HG02840 (cell line): ENCODE results near the gene CACNA1E.

ENCODE experiments used
- ATAC-seq: cut with Tn5 transposase; IDR thresholded peaks from one replicate; pipeline ENCODE4 v1.9.1; 2021; ENCODE audit warnings: mild to moderate bottlenecking, moderate library complexity, moderate number of reproducible peaks; ENCODE audit not compliant: unreplicated experiment, low FRiP score

Gene CACNA1E

GRCh38 chr1:181623850-181624249 is 140.5 kb downstream of the CACNA1E start:
- ATAC-seq, result no peak

DNA sequence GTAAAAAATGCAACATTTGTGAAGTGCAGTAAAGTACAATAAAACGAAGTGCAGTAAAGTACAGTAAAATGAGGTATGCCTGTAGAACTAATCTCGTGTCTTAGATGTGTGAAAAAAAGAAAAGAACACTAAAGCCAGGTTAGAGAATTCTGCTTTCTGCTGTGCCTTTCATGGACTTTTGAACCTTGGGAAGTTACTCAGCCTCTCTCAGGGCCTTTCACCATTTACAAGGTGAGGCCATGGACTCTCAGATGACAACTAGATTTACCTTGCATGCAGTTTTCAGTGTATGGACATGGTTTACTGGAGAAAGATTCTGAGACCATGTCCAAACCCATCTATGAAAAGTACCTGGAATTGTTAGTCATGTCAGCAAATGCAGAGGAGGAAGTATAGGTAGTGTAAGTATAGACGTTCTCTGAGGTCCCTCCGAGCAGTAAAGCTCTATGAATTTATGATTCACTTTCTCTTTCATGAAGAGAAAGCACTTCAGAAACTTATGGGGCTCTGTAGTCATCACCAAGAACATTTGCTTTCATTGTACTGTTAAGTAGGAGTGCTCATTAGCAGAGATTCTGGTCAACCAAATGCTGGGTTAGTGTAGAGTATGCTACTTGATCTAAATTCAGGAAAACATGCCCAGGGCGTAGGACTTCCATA is 143.1 kb downstream of the CACNA1E start:
- ATAC-seq, result no peak

- ATAC-seq, result no peak
These were observed 147.1 kb downstream of the CACNA1E start for GRCh38 chr1:181630398-181630797.

DNA sequence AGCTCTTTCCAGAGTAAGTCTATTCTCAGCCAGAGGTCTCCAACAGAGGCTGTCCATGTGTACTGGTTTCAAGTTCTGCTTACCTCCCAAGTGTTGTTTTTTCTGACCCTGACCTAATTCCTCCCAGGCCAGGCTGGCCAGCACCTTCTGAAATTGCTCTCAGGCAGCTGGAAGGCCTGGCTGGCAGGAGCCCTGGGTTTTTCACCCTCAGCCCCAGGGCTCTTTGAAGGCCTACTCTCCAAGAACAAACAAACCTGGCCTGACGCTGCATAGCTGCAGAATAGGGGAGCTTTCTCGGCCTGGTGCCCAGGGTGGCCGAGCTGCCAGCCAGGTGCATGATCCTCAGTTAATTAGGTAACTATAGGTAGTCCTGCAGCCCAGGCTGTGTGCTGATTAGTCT is 147.5 kb downstream of the CACNA1E start:
- ATAC-seq, result no peak

DNA sequence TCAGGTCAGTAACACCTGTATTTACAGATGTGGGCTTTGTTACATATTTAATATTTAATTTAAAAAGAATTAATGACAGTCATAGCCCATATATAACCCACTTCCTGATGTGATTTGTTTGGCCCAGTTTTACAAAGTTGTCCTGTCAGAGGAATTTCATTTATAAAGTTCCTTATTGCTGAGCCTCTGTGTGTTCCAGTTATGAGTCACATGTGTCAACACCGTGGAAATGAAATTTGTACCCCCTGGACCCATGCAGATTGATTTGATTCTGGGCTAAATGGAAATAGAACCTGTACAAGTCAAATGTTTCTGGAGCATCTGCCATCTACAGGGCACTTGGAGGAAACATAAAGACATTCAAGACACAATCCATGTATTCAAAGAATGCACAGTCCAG is 149.2 kb downstream of the CACNA1E start:
- no peak for ATAC-seq

DNA sequence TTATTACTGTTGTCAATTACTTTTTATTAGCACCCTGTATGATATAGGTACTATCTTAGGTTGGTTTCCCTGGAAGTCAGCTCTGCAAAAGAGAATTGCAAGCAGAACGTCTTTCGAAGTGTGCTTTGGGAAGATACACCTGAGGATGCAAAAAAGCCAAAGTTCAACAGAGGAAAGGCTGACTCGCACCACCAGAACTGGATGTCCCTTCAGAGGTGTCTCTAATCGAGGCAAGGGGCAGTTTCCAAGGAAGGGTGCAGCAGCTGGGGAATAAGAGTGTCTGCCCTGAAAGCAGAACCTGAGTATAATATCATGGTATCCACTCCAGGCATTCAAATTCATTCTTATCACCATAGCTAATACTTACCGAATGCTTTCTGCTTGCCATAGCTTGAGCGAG is 149.6 kb downstream of the CACNA1E start:
- ATAC-seq, result no peak

DNA sequence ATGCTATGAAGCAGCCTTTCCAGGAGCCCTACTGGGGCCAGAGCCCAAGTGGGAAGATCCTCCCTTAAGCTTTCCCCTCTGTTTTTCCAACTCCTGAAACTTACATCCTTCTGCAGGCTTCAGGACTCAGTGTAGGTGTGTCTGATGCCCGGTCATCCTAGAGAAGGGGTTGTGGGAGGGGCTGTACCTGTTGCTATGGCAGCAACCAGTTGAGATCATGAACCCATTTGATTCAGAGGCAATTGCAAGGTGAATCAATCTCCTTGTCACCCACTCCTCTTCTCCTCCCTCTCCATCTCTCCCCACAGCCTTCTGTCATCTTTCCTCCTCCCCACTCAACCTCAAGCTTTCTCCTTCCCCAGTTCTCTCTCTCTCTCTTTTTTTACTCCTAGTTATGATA is 151.8 kb downstream of the CACNA1E start:
- no peak for ATAC-seq

DNA sequence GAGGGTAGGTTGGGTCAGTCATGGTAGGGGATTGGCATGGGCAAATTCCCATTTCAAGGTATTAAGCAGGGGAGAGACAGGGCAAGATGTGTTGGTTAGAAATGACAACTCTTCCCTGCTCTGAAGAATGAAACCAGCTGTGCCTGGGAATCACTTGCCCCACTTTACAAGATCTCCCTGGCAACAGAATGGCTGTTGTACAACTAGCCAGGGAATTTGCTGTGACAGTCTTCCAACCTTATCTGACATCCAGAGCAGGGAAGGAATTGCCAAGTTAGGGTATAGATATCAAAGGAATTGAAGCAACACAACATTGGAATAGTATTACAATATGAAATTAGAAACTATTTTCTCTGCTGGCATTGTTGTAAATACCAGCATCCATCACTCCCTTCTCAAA is 154.7 kb downstream of the CACNA1E start:
- no peak for ATAC-seq

DNA sequence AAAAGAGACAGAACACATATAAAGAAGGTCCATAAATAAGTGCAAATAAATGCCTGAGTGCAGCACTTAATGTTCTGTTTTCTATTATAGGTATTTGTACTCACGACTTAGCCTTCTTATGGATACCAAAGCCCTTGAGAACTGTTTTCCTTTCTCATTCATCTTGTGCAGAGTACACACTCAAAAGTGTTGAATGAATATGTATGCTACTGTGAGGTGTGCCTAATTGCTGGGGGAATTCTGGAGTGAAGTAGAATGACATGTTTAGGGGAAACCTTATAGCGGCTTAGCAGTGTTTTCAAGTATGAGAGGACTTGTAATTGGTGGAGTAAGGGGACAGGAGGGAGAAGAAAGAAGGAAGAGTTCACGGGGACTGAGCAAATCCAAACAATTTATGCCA is 157.6 kb downstream of the CACNA1E start:
- ATAC-seq, result no peak

GRCh38 chr1:181643631-181644030 is 160.3 kb downstream of the CACNA1E start:
- no peak for ATAC-seq

DNA sequence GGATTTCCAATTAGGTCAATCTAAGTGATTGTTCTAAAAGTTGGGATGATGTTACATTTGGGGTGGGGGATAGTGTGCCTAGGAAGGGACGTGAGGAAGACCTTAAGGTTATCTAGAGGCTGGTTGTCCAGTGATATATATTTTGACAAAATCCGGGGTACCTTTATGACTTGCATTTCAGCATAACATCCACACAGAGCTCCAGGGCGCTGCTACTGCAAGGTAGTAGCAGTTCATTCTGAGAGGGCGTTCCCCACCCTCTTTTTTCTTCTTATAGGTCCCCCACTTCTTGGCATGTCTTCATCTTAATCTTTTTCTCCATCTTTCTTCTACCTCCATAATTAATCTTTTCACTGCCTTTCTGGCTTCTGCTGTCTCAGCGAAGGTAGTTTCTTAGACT is 161.9 kb downstream of the CACNA1E start:
- no peak for ATAC-seq

DNA sequence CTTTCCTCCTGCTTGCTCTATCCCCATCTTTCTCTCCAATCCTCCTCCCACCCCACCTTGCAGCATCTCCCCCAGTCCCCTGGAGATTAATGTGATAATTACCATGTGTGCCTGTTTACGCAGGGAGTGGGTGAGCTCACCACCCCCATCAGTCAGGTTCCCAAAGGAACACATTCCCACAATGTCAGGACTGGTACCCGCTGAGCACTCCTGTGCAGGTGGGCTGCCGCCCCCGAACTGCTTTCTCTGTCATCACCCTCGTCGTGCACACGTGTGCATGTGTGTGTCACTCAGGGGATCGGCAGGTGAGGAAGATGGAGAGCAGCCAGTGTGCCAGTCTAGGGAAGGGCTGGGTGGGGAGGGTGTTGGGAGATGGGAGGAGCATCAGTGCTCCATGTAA is 163.4 kb downstream of the CACNA1E start:
- ATAC-seq, result no peak

DNA sequence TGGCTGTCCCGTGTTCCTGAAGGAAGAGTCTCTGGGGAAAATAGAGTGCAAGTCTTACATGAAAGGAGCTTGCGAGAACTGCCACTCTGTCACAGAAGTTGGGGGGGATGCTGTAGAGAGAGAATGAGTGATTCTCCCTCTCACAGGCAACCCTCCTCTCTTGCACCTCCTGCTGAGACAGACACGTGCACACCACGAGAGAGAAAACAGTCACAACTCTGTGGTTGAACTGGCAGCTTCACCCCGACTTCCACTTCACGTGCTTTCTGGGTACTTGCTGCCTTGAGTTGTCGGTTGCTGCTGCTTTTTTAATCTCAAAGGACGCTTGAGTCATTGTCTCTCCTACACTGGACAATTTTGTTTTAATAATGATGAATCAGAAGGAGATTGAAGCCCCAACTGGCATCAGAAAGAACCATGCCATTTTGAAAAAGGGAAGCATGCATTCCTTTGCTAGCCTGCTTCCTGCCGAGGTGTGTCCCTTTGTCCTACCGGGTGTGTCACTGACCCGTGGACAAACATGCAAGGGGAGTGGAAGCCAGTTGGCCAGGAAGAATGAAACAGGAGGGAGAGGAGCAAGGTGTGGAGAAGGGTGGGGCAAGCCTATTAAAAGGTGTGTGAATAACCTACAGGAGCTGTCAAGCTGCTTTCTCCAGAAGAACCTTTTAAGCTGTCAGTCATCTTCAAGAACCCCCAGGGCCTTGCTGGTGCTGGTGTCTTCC is 164.2 kb downstream of the CACNA1E start:
- ATAC-seq, result no peak

DNA sequence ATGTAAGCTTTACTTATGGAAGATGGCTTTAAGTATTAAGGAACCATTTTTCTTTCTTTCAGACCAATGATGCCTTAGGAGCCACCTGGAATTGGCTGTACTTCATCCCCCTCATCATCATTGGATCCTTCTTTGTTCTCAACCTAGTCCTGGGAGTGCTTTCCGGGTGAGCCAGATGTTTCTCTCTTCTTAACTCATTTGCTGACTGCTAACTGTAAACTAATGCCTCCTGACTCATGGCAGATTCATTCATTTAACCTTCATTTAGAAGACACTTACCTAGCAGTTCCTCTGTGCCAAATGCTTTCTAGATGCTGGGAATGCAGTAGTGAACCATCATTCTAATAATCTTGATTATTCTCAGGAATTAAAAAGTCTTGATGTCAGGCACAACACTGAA is 168.0 kb downstream of the CACNA1E start:
- no peak for ATAC-seq

DNA sequence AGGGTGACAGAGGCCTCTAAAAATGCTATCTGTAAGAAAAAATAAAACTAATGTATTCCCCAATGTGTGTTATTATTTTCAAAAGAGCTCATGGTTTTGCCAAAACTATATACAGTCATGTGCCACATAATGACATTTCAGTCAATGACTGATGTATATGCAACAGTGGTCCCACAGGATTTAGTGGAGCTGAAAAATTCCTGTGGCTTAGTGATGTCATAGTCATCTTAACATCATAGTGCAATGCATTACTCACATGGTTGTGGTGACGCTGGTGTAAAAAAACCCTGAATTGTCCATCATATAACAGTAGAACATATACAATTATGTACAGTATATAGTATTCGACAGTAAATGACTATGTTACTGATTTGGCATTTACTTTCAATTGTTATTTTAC is 172.4 kb downstream of the CACNA1E start:
- no peak for ATAC-seq

DNA sequence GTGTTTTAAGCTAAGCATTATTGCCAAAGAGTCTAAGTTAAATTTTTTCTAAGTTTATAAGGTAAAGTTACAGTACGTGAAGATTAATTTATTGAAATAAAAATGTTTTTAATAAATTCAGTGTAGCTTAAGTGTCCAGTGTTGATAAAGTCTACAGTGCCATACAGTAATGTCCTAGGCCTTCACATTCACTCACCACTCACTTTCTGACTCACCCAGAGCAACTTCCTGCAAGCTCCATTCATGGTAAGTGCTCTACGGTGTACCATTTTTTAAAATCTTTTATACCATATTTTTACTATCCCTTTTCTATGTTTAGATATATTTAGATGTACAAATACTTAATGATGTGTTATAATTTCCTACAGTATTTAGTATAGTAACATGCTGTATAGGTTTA is 173.2 kb downstream of the CACNA1E start:
- ATAC-seq, result no peak

DNA sequence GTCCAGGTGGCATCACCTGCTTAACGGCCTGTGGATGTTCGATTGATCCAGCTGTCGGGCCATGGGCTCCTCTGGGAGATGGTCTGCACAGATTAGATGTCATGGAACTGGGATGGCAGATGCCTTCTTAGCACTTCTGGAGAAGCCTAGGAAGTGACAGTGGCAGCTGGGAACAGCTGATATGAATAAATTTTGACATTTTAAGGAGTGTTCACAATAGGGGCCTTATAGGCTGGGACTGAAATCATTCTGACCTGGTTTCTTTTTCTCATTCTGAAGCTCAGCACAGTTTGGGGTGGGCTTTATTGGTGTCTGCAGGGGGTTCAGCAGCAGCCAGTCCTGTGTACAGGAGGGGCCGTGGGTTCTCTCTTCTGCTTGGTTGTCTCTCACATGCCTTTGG is 175.3 kb downstream of the CACNA1E start:
- no peak for ATAC-seq

DNA sequence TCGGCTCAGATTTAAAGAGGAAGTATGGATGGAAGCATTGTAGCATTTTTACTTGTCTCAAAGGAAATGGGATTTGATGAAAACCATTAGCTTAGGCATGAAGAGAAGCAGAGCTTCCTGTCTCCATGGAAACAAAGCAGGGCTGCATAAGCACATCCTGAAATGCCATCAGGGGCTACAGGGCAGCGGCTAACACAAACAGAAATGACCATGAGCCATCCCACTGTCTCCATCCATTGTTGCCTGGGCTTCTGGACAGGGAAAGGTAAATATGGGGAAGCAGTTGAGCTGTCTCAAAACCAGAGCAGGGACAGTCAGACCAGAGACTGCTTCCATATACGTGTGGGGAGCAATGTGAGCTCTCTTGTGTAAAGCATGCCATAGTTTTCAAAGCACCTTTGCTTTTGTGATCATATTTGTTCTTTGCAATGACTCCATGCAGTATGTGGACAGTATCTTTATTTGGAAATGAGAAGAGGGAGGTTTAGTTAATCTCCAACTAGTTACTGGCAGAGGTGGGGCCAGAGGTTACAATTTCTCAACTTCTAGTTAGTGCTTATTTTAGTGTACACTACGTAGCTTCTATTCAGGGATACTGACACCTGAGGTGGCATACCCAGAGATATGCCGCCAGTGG is 176.1 kb downstream of the CACNA1E start:
- ATAC-seq, result no peak

- ATAC-seq, result no peak
These were observed 177.3 kb downstream of the CACNA1E start for GRCh38 chr1:181660621-181661020.

- ATAC-seq, result no peak
These were observed 178.3 kb downstream of the CACNA1E start for GRCh38 chr1:181661569-181661968.

DNA sequence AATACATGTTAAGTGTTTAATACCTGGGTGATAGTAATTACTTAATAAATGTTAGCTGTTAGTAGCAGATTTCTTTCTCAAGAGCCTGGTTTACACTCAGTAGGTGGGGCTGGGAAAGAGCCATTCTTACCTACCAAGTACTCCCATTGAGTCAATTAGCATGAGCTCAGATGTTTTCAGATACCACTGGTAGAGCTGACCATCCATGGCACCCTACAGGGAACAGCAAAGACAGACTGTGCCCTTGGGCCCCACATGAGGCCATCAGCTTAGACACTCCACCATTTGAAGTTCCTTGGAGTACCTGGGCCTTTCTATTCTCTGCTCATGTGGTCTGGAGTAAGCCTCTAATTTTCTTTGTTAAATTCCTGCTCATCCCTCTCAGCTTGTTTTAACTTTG is 179.3 kb downstream of the CACNA1E start:
- ATAC-seq, result no peak

GRCh38 chr1:181664543-181664942 is 181.2 kb downstream of the CACNA1E start:
- no peak for ATAC-seq
